ENCODE measurements around the gene FUS. TPM values are rescaled to one million over a fixed set of nuclear protein-coding genes. Genes with fewer than 3 reads are reported as not detected.
"Not testable (repeated sequence)": the region's sequence is repeated elsewhere in the genome, so short reads cannot be mapped to it uniquely, and the experiment has no call there.

The FUS gene
- total RNA-seq, 2 donors from 2014 or later: 48.6 to 87.5 TPM

DNA sequence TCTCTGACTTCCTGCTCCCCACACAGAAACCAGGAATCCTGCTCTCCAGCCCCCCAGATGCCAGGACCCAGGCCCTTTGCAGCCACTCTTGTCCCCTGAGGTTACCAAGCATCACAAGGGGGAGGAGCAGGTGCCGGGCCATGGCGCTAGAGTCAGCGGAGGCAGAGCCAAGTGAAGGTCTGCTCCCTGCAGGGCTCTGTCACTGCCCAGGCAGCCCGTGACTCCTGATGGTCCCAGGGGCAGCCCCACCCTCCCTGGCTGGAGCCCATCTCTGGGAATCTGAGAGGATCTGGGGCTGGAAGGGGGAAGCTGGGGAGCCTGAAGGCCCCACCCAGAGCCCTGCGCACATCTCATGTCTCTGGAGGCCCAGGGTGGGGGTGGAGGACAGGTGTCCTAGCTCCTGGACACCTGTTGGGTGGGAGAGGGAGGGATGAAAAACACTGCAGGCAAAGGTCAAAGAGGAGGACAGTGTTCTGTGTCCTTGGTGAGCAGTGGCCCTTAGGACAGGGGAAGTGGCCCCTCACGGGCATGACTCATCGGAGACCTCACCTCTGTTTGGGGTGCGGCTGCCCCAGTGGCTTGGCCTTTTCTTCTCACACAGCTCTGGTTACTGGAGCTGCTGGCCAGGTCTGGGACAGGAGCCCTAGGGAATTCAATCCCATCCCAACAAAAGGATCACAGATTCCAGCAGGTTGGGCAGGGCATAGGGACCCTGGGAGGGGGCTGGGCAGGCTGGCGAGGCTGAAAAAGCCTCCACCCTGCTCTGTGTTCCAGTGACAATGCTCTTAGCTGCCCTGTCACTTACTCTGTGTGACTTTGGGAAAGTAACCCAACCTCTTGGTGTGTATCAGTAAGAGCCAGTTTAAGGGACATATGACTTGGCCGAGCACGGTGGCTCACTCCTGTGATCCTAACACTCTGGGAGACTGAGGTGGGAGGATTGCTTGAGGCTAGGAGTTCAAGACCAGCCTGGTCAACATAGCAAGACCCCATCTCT, 29.7 kb upstream of the FUS start, which contains the start of gene PRSS36:
Gene PRSS36 (minus strand): TSS at position 173 of the 997 bp plus-strand sequence. CDS start 31 bp downstream, at position 142.
- 75% methylated on average over 11 of the region's 11 CpGs for WGBS
- no peak for TF ChIP-seq POLR2A (IDR thresholded peaks at IDR 0.05)
- TF ChIP-seq, protein P1, sequence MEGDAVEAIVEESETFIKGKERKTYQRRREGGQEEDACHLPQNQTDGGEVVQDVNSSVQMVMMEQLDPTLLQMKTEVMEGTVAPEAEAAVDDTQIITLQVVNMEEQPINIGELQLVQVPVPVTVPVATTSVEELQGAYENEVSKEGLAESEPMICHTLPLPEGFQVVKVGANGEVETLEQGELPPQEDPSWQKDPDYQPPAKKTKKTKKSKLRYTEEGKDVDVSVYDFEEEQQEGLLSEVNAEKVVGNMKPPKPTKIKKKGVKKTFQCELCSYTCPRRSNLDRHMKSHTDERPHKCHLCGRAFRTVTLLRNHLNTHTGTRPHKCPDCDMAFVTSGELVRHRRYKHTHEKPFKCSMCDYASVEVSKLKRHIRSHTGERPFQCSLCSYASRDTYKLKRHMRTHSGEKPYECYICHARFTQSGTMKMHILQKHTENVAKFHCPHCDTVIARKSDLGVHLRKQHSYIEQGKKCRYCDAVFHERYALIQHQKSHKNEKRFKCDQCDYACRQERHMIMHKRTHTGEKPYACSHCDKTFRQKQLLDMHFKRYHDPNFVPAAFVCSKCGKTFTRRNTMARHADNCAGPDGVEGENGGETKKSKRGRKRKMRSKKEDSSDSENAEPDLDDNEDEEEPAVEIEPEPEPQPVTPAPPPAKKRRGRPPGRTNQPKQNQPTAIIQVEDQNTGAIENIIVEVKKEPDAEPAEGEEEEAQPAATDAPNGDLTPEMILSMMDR (IDR thresholded peaks at IDR 0.05): no peak
- intact Hi-C loops (cut with DNase I): loop anchor here (5.0 to 10.0 kb wide), 2 partner anchors 168 to 715 kb away; no protein-coding TSS in a partner anchor
- Histone ChIP-seq H3K36me3 (no peaks in the 10 kb centered on the region), H3K27me3 (replicated peaks; ENCODE audit: insufficient read depth) (no peaks in the 10 kb centered on the region), H3K9me3 (no peaks in the 10 kb centered on the region), H3K4me3 (no peak within 1 kb of the TSS), H3K4me1 (replicated peaks) (no peaks in the 10 kb centered on the region), H3K27ac (no peak within 1 kb of the TSS)
- no peak for DNase-seq (ENCODE audit: low spot score)

DNA sequence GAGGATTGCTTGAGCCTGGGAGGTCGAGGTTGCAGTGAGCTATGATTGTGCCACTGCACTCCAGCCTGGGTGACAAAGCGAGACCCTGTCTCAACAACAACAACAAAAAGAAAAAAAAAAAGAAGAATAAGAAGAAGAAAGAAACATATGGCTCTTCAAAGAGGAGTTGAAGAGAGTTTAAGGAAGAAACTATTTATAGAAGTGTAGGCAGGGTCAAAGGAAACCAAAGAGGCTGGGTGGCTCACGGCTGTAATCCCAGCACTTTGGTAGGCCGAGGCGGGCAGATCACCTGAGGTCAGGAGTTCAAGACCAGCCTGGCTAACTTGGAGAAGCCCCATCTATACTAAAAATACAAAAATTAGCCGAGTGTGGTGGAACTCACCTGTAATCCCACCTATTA, 29.0 kb upstream of the FUS start:
- not testable (repeated sequence) for H3K27me3 ChIP-seq (replicated peaks; ENCODE audit: insufficient read depth); H3K36me3 ChIP-seq; H3K9me3 ChIP-seq; H3K4me1 ChIP-seq (replicated peaks); H3K4me3 ChIP-seq; H3K27ac ChIP-seq; DNase-seq (ENCODE audit: low spot score)
- 91% methylated on average over 6 of the region's 6 CpGs for WGBS
- intact Hi-C loops (cut with DNase I): loop anchor here (10.0 kb wide), 1 partner anchor 714 kb away; no protein-coding TSS in a partner anchor

DNA sequence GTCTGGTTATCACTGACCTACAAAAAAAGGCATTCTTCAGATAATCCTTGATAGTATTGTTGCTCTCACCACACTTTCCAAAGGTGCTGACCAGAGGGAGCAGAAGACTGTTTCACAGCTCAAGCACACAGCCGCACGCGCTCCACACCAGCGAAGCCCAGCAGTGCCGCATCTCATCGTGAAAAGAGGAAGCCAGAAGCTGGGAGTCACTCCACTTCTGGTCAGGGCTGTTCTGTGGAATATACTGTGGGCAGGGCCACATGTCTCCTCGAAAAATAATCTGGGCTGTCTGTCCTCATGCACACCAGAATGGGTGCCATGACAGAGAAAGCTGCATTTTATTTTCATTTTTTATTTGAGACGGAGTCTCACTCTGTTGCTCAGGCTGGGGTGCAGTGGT, 22.8 kb upstream of the FUS start:
- Histone ChIP-seq H3K36me3 (no peaks in the 10 kb centered on the region), H3K27me3 (replicated peaks; ENCODE audit: insufficient read depth) (no peaks in the 10 kb centered on the region), H3K4me3 (no peak overlapping the region), H3K9me3 (no peaks in the 10 kb centered on the region), H3K27ac (no peak overlapping the region), H3K4me1 (replicated peaks) (no peaks in the 10 kb centered on the region)
- no peak for DNase-seq (ENCODE audit: low spot score)
- intact Hi-C loops (cut with DNase I): loop anchor here (10.0 kb wide), 1 partner anchor 708 kb away; no protein-coding TSS in a partner anchor
- 41% methylated on average over 8 of the region's 8 CpGs for WGBS
- TF ChIP-seq, protein P1 (IDR thresholded peaks at IDR 0.05): no peak
- TF ChIP-seq POLR2A (IDR thresholded peaks at IDR 0.05): no peak
- no peak for TF ChIP-seq POLR2AphosphoS5 (IDR thresholded peaks at IDR 0.05)

DNA sequence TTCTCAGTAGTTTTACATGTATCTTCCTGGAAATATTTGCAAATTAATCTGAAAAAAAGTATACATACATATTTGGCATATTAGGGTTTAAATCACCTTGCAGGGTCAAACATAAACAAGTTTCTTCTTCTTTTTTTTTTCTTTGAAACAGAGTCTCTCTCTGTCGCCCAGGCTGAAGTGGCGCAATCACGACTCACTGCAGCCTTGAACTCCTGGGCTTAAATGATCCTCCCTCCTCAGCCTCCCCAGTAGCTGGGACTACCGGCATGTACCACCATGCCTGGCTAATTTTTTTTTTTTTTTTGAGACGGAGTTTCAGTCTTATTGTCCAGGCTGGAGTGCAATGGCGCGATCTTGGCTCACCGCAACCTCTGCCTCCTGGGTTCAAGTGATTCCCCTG, 12.6 kb upstream of the FUS start:
- no peak for TF ChIP-seq POLR2A (IDR thresholded peaks at IDR 0.05)
- TF ChIP-seq POLR2AphosphoS5 (IDR thresholded peaks at IDR 0.05): no peak
- TF ChIP-seq, protein P1 (IDR thresholded peaks at IDR 0.05): no peak
- intact Hi-C loops (cut with DNase I): no loop called here
- H3K27ac ChIP-seq: no peak overlapping the region
- WGBS: 91% methylated on average over 8 of the region's 8 CpGs
- H3K4me3 ChIP-seq: no peak overlapping the region
- H3K4me1 ChIP-seq (replicated peaks): no peaks in the 10 kb centered on the region
- no peaks in the 10 kb centered on the region for H3K27me3 ChIP-seq (replicated peaks; ENCODE audit: insufficient read depth)
- H3K36me3 ChIP-seq: no peaks in the 10 kb centered on the region
- DNase-seq (ENCODE audit: low spot score): no peak
- no peaks in the 10 kb centered on the region for H3K9me3 ChIP-seq

DNA sequence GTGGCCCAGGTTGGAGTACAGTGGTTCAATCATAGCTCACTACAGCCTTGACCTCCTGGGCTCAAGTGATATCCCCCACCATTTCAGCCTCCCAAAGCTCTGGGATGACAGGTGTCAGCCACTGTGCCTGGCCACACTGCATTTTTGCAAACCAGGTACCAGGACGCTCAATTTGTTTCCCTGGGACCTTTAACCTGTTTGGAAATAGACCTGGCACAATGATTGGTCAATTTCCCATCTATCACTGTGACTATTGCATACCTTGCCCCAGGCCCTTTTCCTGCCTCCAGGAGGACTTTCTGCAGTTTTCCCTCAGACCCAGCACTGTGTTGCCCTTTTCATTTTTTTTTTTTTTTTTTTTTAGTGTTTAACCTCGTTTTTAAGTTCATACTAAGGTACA, 11.1 kb upstream of the FUS start:
- no peak overlapping the region for H3K4me3 ChIP-seq
- 71% methylated on average over 2 of the region's 2 CpGs for WGBS
- no peaks in the 10 kb centered on the region for H3K36me3 ChIP-seq
- no peak overlapping the region for H3K27ac ChIP-seq
- intact Hi-C loops (cut with DNase I): no loop called here
- H3K9me3 ChIP-seq: no peaks in the 10 kb centered on the region
- no peaks in the 10 kb centered on the region for H3K27me3 ChIP-seq (replicated peaks; ENCODE audit: insufficient read depth)
- no peaks in the 10 kb centered on the region for H3K4me1 ChIP-seq (replicated peaks)
- TF ChIP-seq, protein P1 (IDR thresholded peaks at IDR 0.05): no peak
- TF ChIP-seq POLR2A (IDR thresholded peaks at IDR 0.05) (no peak), POLR2AphosphoS5 (IDR thresholded peaks at IDR 0.05) (no peak)
- no peak for DNase-seq (ENCODE audit: low spot score)

DNA sequence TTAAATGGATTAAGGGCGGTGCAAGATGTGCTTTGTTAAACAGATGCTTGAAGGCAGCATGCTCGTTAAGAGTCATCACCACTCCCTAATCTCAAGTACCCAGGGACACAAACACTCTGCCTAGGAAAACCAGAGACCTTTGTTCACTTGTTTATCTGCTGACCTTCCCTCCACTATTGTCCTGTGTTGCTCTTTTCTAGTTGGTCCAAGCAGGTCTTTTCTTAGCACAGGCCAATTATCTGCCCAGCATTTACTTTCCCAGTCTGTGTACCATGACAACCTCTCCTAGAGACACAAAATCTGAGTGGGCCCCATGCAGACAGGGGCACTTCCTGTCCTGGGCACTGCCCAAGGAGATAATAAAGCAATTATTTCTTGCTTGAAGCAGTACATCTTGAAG, 9.9 kb upstream of the FUS start:
- WGBS: 10% methylated on average over 1 of the region's 2 CpGs
- H3K27me3 ChIP-seq (replicated peaks; ENCODE audit: insufficient read depth); H3K4me3 ChIP-seq; intact Hi-C loops (cut with DNase I); H3K27ac ChIP-seq; H3K4me1 ChIP-seq (replicated peaks); DNase-seq (ENCODE audit: low spot score); H3K36me3 ChIP-seq; H3K9me3 ChIP-seq: not testable (repeated sequence)

All from prostate gland (tissue), 2 donors.